ENCODE data around the gene SAXO1.
"Not testable (repeated sequence)": the region's sequence is repeated elsewhere in the genome, so short reads cannot be mapped to it uniquely, and the experiment has no call there.

SAXO1 gene

GRCh38 chr9:18999173-18999785 is 33.7 kb downstream of the SAXO1 start:
- DNase-seq = no peak

GRCh38 chr9:18997151-18997550 is 35.9 kb downstream of the SAXO1 start:
- no peak for DNase-seq

GRCh38 chr9:18996211-18996610 is 36.8 kb downstream of the SAXO1 start:
- no peak for DNase-seq

DNA sequence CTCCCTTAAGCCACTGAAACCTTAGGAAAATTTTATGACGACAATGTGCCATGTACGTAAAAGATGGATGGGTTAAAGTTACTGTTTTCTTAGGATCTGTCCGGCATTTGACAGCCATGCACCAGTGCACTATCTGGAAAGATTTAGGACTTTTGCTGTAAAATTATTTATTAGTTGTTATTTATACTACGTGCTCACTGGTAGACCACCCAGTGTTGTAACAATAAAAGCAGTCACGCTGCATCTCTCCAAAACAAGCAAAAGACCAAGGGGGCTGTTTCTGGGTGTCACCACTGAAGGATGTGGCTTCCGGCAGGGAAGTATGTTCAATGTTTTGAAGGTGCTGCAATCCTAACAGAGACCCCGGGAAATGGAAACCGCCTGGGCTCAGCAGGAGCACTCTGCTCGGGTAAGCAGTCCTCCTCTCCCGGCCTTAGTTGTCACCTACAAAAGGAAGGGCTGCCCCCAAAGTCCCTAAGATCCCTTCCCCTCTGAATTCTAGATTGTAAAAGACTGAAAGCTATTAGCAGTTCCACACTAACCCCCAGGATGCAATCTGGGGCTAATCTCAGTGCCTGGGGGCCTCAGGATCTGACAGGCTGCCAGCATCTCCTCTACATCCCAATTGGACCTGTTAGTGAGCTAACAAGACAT is 38.6 kb downstream of the SAXO1 start:
- DNase-seq = no peak

DNA sequence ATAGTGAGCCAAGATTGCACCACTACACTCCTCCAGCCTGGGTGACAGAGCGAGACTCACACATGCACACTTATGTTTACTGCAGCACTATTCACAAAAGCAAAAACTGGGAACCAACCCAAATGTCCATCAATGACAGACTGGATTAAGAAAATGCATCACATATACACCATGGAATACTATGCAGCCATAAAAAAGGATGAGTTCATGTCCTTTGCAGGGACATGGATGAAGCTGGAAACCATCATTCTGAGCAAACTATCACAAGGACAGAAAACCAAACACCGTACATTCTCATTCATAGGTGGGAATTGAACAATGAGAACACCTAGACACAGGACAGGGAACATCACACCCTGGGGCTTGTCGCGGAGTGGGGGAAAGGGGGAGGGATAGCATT is 41.8 kb downstream of the SAXO1 start:
- DNase-seq = not testable (repeated sequence)

GRCh38 chr9:18990494-18990893 is 42.5 kb downstream of the SAXO1 start:
- no peak for DNase-seq

DNA sequence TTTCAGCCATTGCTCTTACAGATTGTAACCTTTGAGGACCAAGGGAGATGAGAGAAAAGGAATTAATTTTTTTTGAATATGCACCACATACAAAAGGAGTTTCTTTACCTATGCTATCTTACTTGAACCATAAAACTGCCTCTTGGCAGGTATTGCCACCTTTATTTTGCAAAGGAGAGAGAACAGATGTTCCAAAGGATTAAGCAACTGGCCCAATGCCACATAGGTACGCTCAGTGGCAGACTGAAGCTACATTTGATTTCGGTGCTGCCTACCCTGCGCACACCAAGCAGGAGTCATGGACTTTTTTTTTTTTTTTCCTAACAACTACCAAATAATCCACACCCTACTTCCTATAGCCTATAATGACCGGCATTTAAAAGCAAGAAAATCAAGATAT is 43.1 kb downstream of the SAXO1 start:
- no peak for DNase-seq

- no peak for DNase-seq
These were observed 43.9 kb downstream of the SAXO1 start for GRCh38 chr9:18989097-18989496.

- no peak for DNase-seq
These were observed 45.0 kb downstream of the SAXO1 start for GRCh38 chr9:18988003-18988402.

DNA sequence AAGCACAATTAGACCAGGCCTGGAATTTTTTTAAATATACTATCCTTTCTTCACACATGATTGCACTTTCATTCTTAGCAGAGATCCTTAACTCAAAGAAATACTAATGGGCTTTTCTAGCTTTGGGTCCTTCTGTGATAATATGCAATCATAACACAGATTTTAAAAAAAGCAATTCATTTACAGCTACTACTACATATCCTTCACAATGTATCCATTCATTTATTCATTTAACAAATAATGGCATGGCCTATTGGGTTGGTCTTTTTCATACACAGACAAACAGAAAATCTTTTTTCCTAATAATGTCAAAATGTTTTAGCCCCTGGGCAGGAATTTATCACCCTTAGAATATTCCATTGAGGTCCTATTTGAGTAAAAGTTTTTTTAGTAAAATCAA is 47.0 kb downstream of the SAXO1 start:
- DNase-seq = no peak

DNA sequence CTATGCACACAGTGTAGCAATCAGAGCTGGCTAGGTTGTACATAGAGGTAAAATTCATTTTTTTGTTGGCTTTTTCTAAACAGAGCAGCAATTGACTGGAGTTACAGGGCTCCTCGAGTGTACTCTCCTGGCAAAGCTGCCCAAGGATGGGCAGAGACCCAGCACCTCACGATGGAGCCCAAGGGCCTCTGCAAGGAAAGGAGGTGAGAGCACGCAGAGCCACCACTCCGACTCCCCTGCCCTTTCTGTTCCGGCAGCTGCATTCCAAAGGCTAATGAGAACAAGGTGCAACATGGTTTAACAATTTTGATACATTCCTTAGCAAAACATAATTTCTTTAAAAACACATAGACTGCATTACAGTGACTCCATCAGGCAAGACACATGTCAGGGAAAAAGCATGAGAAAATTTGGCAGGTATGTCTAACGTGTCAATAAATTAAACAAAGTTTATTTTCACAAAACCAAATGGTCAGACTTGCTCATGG is 47.5 kb downstream of the SAXO1 start:
- DNase-seq = no peak

DNA sequence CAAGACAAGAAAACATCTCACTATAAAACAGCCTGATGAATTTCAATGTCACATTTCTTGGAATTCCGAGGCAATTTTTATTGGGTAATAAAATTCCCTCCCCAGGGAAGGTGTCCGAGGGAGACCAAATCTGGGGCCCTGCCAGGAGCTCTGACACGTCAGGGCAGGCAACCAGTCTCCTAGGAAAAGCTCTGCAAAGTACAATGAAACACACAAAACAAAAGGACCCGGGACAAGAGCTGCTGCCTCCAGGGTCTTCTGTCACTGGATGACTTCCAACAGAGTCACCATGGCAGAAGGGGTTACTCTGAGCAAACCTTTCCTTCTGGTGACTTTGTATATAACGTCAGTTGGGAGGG is 50.8 kb downstream of the SAXO1 start:
- no peak for DNase-seq

- DNase-seq = no peak
These were observed 51.3 kb downstream of the SAXO1 start for GRCh38 chr9:18981476-18982261.

- no peak for DNase-seq
These were observed 52.8 kb downstream of the SAXO1 start for GRCh38 chr9:18980189-18980588.

- DNase-seq = no peak
These were observed 53.6 kb downstream of the SAXO1 start for GRCh38 chr9:18979367-18979766.

DNA sequence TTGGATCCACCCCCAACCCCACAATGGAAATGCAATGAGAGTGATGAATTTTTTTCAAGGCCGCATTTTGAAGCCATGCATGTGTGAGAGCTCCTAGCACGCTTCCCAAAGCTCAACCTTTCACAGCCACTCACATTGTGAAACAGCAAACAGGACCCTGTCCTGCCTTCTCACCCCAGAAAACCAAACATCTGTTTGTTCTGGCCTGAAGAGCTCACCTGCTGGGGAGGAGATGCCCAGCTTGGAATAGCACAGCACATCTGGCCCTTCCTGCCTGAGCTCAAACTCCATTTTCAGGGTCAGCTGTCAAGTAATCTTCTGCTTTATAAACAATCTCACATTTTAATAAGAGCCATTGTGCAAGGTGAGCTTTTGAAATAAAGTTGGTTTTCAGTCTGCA is 54.8 kb downstream of the SAXO1 start:
- DNase-seq = no peak

DNA sequence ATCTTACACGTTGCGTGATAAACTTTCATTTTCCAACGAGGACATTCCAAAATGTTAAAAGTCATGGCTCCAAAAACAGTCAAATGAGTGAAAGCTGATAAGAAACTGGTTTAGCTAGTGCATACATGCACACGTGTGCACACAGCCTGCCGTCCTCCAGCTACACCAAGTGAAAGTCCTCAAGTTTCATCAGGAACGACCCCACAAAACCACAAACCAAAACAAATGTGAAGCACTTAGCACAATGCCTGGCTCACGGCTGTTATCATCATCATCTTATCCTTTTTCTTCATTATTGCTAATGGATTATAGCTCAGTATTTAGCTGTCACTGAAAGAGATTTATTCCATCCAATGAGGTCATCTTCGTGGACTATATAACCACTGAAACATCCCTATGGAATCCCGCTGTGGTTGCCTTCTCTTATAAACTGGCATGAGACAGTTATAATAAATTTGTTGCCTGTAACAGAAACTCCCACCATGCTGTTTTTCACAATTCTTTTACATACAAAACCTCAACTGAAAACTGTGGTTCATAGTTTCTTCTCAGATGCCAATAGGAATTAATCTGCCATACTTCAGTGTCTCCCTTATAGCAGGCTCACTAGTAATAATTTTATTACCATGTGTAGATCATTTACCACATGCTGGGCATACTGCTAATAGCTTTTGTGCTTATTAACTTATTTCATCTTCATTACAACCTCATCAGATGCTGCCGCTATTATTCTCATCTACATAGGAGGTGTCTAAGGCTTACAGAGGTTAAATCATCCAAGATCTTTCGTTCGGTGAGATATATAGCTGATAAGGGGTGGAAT is 56.1 kb downstream of the SAXO1 start:
- DNase-seq = no peak

DNA sequence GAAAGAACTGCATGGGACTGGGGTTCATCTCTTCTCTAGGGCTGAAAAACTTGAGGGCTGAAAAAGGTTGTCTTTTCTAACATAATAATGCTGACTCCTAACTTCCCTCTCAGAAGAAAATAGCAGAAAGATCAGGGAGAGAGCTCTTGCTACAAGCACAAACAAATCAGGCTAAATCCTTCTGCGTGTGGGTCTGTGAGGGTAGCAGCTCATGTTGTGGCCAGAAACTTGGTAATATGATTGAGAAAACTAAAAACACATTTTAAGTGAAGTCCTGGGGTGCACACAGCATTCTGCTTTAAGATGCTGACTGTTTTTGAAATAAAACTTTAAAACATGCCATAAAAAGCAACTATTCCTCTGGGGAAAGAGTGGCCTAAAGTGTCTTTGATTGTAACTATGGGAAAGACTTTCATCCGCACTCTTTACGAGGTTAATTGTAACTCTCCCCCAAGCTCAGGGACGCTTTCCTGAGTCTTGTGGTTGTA is 56.7 kb downstream of the SAXO1 start:
- no peak for DNase-seq

DNA sequence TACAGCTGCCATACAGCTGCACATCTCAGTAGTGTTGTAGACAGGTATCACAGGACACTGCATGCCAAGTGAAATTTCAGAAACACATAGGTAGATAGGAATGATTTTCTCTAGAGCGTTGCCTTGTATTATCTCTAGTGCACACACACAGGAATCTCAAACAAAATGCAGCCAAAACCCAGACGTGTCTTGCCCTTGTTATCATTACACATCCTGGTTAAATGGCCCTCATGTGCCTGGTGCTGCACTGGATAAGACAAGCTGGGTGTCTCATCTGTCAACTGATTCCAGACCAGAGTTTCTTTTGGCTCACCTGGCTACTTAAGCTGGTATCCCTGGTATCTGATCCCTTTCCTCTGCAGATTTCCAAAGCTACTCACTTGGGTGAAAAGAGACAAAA is 59.7 kb downstream of the SAXO1 start:
- DNase-seq = no peak

GRCh38 chr9:18972675-18973074 is 60.3 kb downstream of the SAXO1 start:
- no peak for DNase-seq

- DNase-seq = no peak
These were observed 61.1 kb downstream of the SAXO1 start for GRCh38 chr9:18971909-18972308.

- no peak for DNase-seq
These were observed 61.6 kb downstream of the SAXO1 start for GRCh38 chr9:18971404-18971803.

DNA sequence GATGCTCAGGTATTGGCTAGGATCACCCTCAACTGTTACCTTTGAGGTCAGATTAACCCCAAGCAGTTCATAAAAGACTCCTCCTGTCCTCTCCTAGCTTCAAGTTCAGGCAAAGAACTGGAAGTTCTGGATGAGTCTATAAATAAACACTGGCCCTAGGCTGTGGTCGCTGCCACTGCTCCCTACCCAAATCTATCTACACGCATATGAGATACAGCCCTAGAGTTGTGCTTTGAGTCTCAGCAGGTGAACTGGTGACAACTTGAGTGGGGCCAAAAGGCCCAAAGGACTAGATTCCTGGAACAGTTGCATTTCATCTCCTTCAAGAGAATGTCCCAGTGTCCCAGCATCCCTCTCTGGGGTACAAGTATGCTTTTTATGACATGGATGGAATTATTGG is 62.6 kb downstream of the SAXO1 start:
- DNase-seq = no peak
